Mucosa of descending colon (tissue), 3 donors: ENCODE measurements around the gene SLC29A3. TPM values are rescaled to one million over a fixed set of nuclear protein-coding genes. Genes with fewer than 3 reads are reported as not detected.

Experiments used
- ATAC-seq: fragments of 200-7000 bp; cut with Tn5 transposase; one replicate; pipeline ENCODE4 v1.9.1; 2020; ENCODE audit warnings: mild to moderate bottlenecking, moderate library complexity
- DNase-seq, 3 donors: peaks; one replicate each; pipeline ENCODE4 v3.0.0-alpha.2; 2020
- H3K36me3 ChIP-seq: fragments of 200-600 bp; one replicate; pipeline ENCODE4 v1.8.0; 2021; ENCODE audit warnings: low read depth, mild to moderate bottlenecking
- H3K4me1 ChIP-seq: fragments of 200-600 bp; one replicate; pipeline ENCODE4 v1.8.0; 2021; ENCODE audit warnings: low read depth, mild to moderate bottlenecking
- H3K4me3 ChIP-seq: fragments of 200-600 bp; one replicate; pipeline ENCODE4 v1.8.0; 2021; ENCODE audit warnings: mild to moderate bottlenecking
- H3K9me3 ChIP-seq: fragments of 200-600 bp; one replicate; pipeline ENCODE4 v1.8.0; 2021; ENCODE audit warnings: mild to moderate bottlenecking
- CTCF ChIP-seq: fragments of 200-600 bp; IDR thresholded peaks from one replicate; pipeline ENCODE4 v1.8.0; 2022; ENCODE audit warnings: antibody characterized with exemption, mild to moderate bottlenecking
- intact Hi-C, 2 donors: fragments of 100-400 bp; cut with DNase I in 1 of 2; cut with micrococcal nuclease in 1 of 2; formaldehyde crosslinking; loops; one replicate each; pipeline versions ENCODE4 v1.11.0 to v1.11.1; 2022; cut with DNase I, micrococcal nuclease
- total RNA-seq, 3 donors: library from RNA; stranded (reverse); fragmentation: NEBNext Ultra II Directional in 2 of 3; extraction: Animal tissue kit (Norgen Biotek cat#: 25700) in 2 of 3; gene quantifications; one replicate each; pipeline versions ENCODE4 v1.2.1 to v1.2.4, GENCODE V29; 2021 to 2023
- donor health status: DM: no; HTN: no; CAD: no; lungs with moderate emphysema.
- donor health status: DM: no; HTN: no; CAD: no.
- donor health status: DM: no; HTN: yes; CAD: no.

The SLC29A3 gene
- total RNA-seq, 3 donors from 2014 or later: 6.0 to 6.4 (median 6.3) TPM

GRCh38 chr10:71381611-71382010 is 62.6 kb downstream of the SLC29A3 start:
- peaks cover 8% of the 10 kb centered on the region for H3K4me1 ChIP-seq
- no peak for TF ChIP-seq CTCF
- no peak overlapping the region for H3K4me3 ChIP-seq
- intact Hi-C loops: loop anchor here (10.0 kb wide), 3 partner anchors 313 to 433 kb away; no protein-coding TSS in a partner anchor
- no peak for ATAC-seq
- no peaks in the 10 kb centered on the region for H3K36me3 ChIP-seq
- DNase-seq: no peak
- H3K9me3 ChIP-seq: no peaks in the 10 kb centered on the region

- H3K4me3 ChIP-seq: no peak overlapping the region
- H3K9me3 ChIP-seq: no peaks in the 10 kb centered on the region
- no peaks in the 10 kb centered on the region for H3K36me3 ChIP-seq
- intact Hi-C loops: loop anchor here (10.0 kb wide), 3 partner anchors 313 to 433 kb away; no protein-coding TSS in a partner anchor
- no peak for ATAC-seq
- DNase-seq: no peak
- no peak for TF ChIP-seq CTCF
- peaks cover 5% of the 10 kb centered on the region for H3K4me1 ChIP-seq
Observed at GRCh38 chr10:71382028-71382427, 63.0 kb downstream of the SLC29A3 start.

- Histone ChIP-seq H3K4me3 (no peak overlapping the region), H3K36me3 (no peaks in the 10 kb centered on the region), H3K4me1 (peaks cover 5% of the 10 kb centered on the region), H3K9me3 (no peaks in the 10 kb centered on the region)
- no peak for DNase-seq
- TF ChIP-seq CTCF: no peak
- intact Hi-C loops: loop anchor here (10.0 kb wide), 3 partner anchors 312 to 432 kb away; no protein-coding TSS in a partner anchor
- no peak for ATAC-seq
Observed at GRCh38 chr10:71382757-71383156, 63.7 kb downstream of the SLC29A3 start.

GRCh38 chr10:71383972-71384687 is 65.1 kb downstream of the SLC29A3 start:
- peak; percentile 94 for ATAC-seq
- peak; percentile 75 to 88 (median 84) for DNase-seq
- Histone ChIP-seq H3K36me3 (no peaks in the 10 kb centered on the region), H3K4me1 (no peaks in the 10 kb centered on the region), H3K4me3 (no peak overlapping the region), H3K9me3 (no peaks in the 10 kb centered on the region)
- TF ChIP-seq CTCF: peak; percentile 91
- intact Hi-C loops: loop anchor here (10.0 kb wide), 3 partner anchors 311 to 431 kb away; no protein-coding TSS in a partner anchor

- no peaks in the 10 kb centered on the region for H3K36me3 ChIP-seq
- no peak overlapping the region for H3K4me3 ChIP-seq
- DNase-seq: no peak
- no peaks in the 10 kb centered on the region for H3K9me3 ChIP-seq
- intact Hi-C loops: loop anchor here (10.0 kb wide), 3 partner anchors 307 to 427 kb away; no protein-coding TSS in a partner anchor
- ATAC-seq: no peak
- H3K4me1 ChIP-seq: no peaks in the 10 kb centered on the region
- TF ChIP-seq CTCF: no peak
Observed at GRCh38 chr10:71388171-71388570, 69.1 kb downstream of the SLC29A3 start.
